GM12892 (cell line): ENCODE data around the gene ADK.

Source experiments
- POLR2A ChIP-seq: IDR thresholded peaks from 2 replicates; pipeline ENCODE4 v1.6.1; 2011; ENCODE audit warnings: low read depth, low read length, control low read depth
- POLR2AphosphoS5 ChIP-seq: IDR thresholded peaks from 2 replicates; pipeline ENCODE4 v1.6.1; 2011; ENCODE audit warnings: low read depth, low read length, control low read depth
- TAF1 ChIP-seq: IDR thresholded peaks from 2 replicates; pipeline ENCODE4 v1.6.1; 2011; ENCODE audit warnings: low read depth, mild to moderate bottlenecking, control low read depth, low read length, borderline replicate concordance

GRCh38 chr10:74110120-74110519 lies 40.9 kb upstream of the ADK start:
- TF ChIP-seq TAF1 (no peak), POLR2AphosphoS5 (no peak), POLR2A (no peak)
